Measurements from ENCODE around the gene IL12B. TPM values are rescaled to one million over a fixed set of nuclear protein-coding genes. Genes with fewer than 3 reads are reported as not detected.

IL12B gene
- polyA plus RNA-seq, 1 donor (not counting 4 experiments of a cell fraction or from before 2014, with no cell fraction given) = not detected

DNA sequence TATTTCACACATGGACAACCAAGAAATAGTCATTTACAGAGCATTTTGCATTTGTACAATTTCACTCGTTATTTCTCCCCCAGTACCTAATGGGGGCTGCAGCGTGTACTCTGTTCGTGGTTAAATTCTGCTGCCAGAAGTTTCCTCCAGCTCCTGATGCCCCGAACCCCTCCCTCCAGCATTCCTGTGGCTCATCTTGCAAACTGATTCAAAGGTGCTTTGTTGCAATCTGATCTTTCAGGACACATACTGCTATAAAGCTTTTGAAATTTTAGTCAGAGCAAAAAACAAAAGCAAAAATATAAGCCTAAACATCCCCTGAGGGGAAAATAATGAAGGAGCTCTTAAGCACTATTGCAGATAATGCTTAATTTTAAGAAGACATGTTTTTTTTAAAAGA lies 39.5 kb downstream of the IL12B start:
- Histone ChIP-seq H3K9ac (ENCODE audit: control insufficient read depth, extremely low read depth, insufficient read depth, low read length) (no peak overlapping the region), H3K36me3 (ENCODE audit: control insufficient read depth in 2 of 2, extremely low read depth in 1 of 2, insufficient read depth in 2 of 2, low read length in 2 of 2) (no peaks in the 10 kb centered on the region), H4K20me1 (ENCODE audit: control insufficient read depth, extremely low read depth, insufficient read depth, low read length) (no peaks in the 10 kb centered on the region), H3K4me2 (ENCODE audit: control insufficient read depth, extremely low read depth, insufficient read depth, low read depth, low read length) (no peak overlapping the region), H3K9me1 (ENCODE audit: control insufficient read depth, extremely low read depth, insufficient read depth, low read length) (no peaks in the 10 kb centered on the region), H3K27ac (ENCODE audit: control insufficient read depth, insufficient read depth, low read length) (no peak overlapping the region), H3K79me2 (ENCODE audit: control insufficient read depth, insufficient read depth, low read length) (no peaks in the 10 kb centered on the region), H3K4me3 (ENCODE audit: control insufficient read depth in 2 of 3, extremely low read depth in 1 of 3, insufficient read depth in 2 of 3, low read depth in 1 of 3, low read length in 3 of 3) (no peak overlapping the region), H2AFZ (ENCODE audit: control insufficient read depth, low read length) (no peak overlapping the region), H3K27me3 (ENCODE audit: control insufficient read depth, extremely low read depth, insufficient read depth, low read length) (no peaks in the 10 kb centered on the region), H3K9me3 (ENCODE audit: control insufficient read depth, low read depth, low read length) (no peaks in the 10 kb centered on the region), H3K4me1 (ENCODE audit: control insufficient read depth, extremely low read depth, insufficient read depth, low read length) (peaks cover 3% of the 10 kb centered on the region)
- TF ChIP-seq, protein P1, sequence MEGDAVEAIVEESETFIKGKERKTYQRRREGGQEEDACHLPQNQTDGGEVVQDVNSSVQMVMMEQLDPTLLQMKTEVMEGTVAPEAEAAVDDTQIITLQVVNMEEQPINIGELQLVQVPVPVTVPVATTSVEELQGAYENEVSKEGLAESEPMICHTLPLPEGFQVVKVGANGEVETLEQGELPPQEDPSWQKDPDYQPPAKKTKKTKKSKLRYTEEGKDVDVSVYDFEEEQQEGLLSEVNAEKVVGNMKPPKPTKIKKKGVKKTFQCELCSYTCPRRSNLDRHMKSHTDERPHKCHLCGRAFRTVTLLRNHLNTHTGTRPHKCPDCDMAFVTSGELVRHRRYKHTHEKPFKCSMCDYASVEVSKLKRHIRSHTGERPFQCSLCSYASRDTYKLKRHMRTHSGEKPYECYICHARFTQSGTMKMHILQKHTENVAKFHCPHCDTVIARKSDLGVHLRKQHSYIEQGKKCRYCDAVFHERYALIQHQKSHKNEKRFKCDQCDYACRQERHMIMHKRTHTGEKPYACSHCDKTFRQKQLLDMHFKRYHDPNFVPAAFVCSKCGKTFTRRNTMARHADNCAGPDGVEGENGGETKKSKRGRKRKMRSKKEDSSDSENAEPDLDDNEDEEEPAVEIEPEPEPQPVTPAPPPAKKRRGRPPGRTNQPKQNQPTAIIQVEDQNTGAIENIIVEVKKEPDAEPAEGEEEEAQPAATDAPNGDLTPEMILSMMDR (optimal IDR thresholded peaks at IDR 0.05 in 1 of 3, IDR thresholded peaks at IDR 0.05 in 1 of 3, conservative IDR thresholded peaks at IDR 0.05 in 1 of 3; ENCODE audit: extremely low read depth in 1 of 3, insufficient read depth in 2 of 3, low read length in 3 of 3) = no peak
- TF ChIP-seq EZH2 (IDR thresholded peaks at IDR 0.05; ENCODE audit: low read length) = no peak
- dilution Hi-C loops (cut with MboI; ENCODE audit: extremely low pct_ligation_motif_present, low sequenced_read_pairs) = no loop called here
- no peak for DNase-seq (ENCODE audit: low read depth, low spot score)
- FAIRE-seq = peak; percentile 23

DNA sequence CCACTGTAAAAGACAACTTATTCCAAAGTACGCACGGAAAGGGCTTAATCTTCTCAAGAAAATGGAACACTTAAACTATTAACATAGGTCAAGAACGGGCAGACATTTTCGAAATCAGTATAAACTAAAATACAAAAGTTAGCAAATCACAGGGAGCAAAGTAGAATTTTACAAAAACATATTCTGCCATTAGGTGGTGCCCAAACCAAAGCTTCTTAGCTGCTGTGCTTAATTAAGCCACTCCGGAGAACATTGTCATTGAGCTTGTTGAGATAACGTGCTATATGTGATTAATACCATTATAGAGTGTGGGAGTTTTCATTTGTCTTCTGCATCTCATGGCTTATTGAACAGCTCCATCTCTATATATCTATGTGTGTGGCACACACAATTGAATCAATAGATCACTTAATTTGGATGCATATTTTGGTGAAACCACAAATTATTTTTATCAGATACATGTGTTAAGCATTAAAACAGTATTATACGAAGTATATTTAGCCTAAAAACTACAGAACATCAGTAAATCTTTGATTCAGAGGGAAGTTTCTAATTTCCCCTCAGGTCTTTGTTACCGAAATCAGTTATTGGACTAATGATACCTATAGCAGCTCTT lies 43.8 kb downstream of the IL12B start:
- peaks cover 3% of the 10 kb centered on the region for H3K4me1 ChIP-seq (ENCODE audit: control insufficient read depth, extremely low read depth, insufficient read depth, low read length)
- H3K36me3 ChIP-seq (ENCODE audit: control insufficient read depth in 2 of 2, extremely low read depth in 1 of 2, insufficient read depth in 2 of 2, low read length in 2 of 2) = no peaks in the 10 kb centered on the region
- H3K27me3 ChIP-seq (ENCODE audit: control insufficient read depth, extremely low read depth, insufficient read depth, low read length) = no peaks in the 10 kb centered on the region
- no peaks in the 10 kb centered on the region for H3K9me1 ChIP-seq (ENCODE audit: control insufficient read depth, extremely low read depth, insufficient read depth, low read length)
- H3K4me2 ChIP-seq (ENCODE audit: control insufficient read depth, extremely low read depth, insufficient read depth, low read depth, low read length) = no peak overlapping the region
- no peak for DNase-seq (ENCODE audit: low read depth, low spot score)
- H4K20me1 ChIP-seq (ENCODE audit: control insufficient read depth, extremely low read depth, insufficient read depth, low read length) = no peaks in the 10 kb centered on the region
- H3K9ac ChIP-seq (ENCODE audit: control insufficient read depth, extremely low read depth, insufficient read depth, low read length) = no peak overlapping the region
- dilution Hi-C loops (cut with MboI; ENCODE audit: extremely low pct_ligation_motif_present, low sequenced_read_pairs) = no loop called here
- TF ChIP-seq, protein P1 (optimal IDR thresholded peaks at IDR 0.05 in 1 of 3, IDR thresholded peaks at IDR 0.05 in 1 of 3, conservative IDR thresholded peaks at IDR 0.05 in 1 of 3; ENCODE audit: extremely low read depth in 1 of 3, insufficient read depth in 2 of 3, low read length in 3 of 3) = peak in 2 of 3 experiments; percentile 36 to 37
- TF ChIP-seq EZH2 (IDR thresholded peaks at IDR 0.05; ENCODE audit: low read length) = no peak
- no peak overlapping the region for H2AFZ ChIP-seq (ENCODE audit: control insufficient read depth, low read length)
- H3K79me2 ChIP-seq (ENCODE audit: control insufficient read depth, insufficient read depth, low read length) = no peaks in the 10 kb centered on the region
- FAIRE-seq = peak; percentile 86
- H3K27ac ChIP-seq (ENCODE audit: control insufficient read depth, insufficient read depth, low read length) = no peak overlapping the region
- H3K4me3 ChIP-seq (ENCODE audit: control insufficient read depth in 2 of 3, extremely low read depth in 1 of 3, insufficient read depth in 2 of 3, low read depth in 1 of 3, low read length in 3 of 3) = no peak overlapping the region
- no peaks in the 10 kb centered on the region for H3K9me3 ChIP-seq (ENCODE audit: control insufficient read depth, low read depth, low read length)
